ENCODE measurements around the gene TBC1D24. TPM values are rescaled to one million over a fixed set of nuclear protein-coding genes. Genes with fewer than 3 reads are reported as not detected.
"Not testable (repeated sequence)": the region's sequence is repeated elsewhere in the genome, so short reads cannot be mapped to it uniquely, and the experiment has no call there.

The TBC1D24 gene
- total RNA-seq, 1 donor = 11.9 TPM

- no peak for TF ChIP-seq CTCF (IDR thresholded peaks at IDR 0.05; ENCODE audit: insufficient read depth, low read length)
- DNase-seq (ENCODE audit: low read depth) = peak; percentile 91
- H3K4me3 ChIP-seq (ENCODE audit: low read depth, low read length) = peak within 1 kb of the TSS; percentile 85
These were observed 45.7 kb upstream of the TBC1D24 start, which contains the start of gene CCNF for GRCh38 chr16:2429034-2429770. Gene CCNF (plus strand): TSS chr16:2429447. CDS start chr16:2429482, 35 bp downstream.

- peak overlapping the region; percentile 79 for H3K4me3 ChIP-seq (ENCODE audit: low read depth, low read length)
- DNase-seq (ENCODE audit: low read depth) = peak; percentile 16
- TF ChIP-seq CTCF (IDR thresholded peaks at IDR 0.05; ENCODE audit: insufficient read depth, low read length) = no peak
These were observed 44.9 kb upstream of the TBC1D24 start for GRCh38 chr16:2429771-2430663.

GRCh38 chr16:2432286-2432685, 42.6 kb upstream of the TBC1D24 start:
- no peak for TF ChIP-seq CTCF (IDR thresholded peaks at IDR 0.05; ENCODE audit: insufficient read depth, low read length)

GRCh38 chr16:2432801-2433505, 42.0 kb upstream of the TBC1D24 start:
- TF ChIP-seq CTCF (IDR thresholded peaks at IDR 0.05; ENCODE audit: insufficient read depth, low read length) = no peak
- no peak for DNase-seq (ENCODE audit: low read depth)
- no peak overlapping the region for H3K4me3 ChIP-seq (ENCODE audit: low read depth, low read length)

More at GRCh38 chr16:2432286-2432685, 42.6 kb upstream of the TBC1D24 start:
- no peak for DNase-seq (ENCODE audit: low read depth)
- H3K4me3 ChIP-seq (ENCODE audit: low read depth, low read length) = no peak overlapping the region

- H3K4me3 ChIP-seq (ENCODE audit: low read depth, low read length); DNase-seq (ENCODE audit: low read depth): not testable (repeated sequence)
These were observed 39.7 kb upstream of the TBC1D24 start for GRCh38 chr16:2435236-2435635.

GRCh38 chr16:2436110-2436509, 38.8 kb upstream of the TBC1D24 start:
- no peak for TF ChIP-seq CTCF (IDR thresholded peaks at IDR 0.05; ENCODE audit: insufficient read depth, low read length)
- H3K4me3 ChIP-seq (ENCODE audit: low read depth, low read length) = no peak overlapping the region
- no peak for DNase-seq (ENCODE audit: low read depth)
